Left ventricle myocardium inferior (tissue), 1 donor: Measurements from ENCODE around the gene SOX2. TPM values are rescaled to one million over a fixed set of nuclear protein-coding genes. Genes with fewer than 3 reads are reported as not detected.

Experiments used
- DNase-seq: peaks from one replicate; pipeline ENCODE4 v3.0.0-alpha.2; 2020
- H3K27ac ChIP-seq: fragments of 200-600 bp; replicated peaks from 2 replicates; pipeline ENCODE4 v1.8.0; 2021
- H3K27me3 ChIP-seq: fragments of 200-600 bp; 2 replicates; pipeline ENCODE4 v1.8.0; 2021; ENCODE audit warnings: low read depth
- H3K36me3 ChIP-seq: fragments of 200-600 bp; 2 replicates; pipeline ENCODE4 v1.8.0; 2021
- H3K4me1 ChIP-seq: fragments of 200-600 bp; 2 replicates; pipeline ENCODE4 v1.8.0; 2021
- H3K4me3 ChIP-seq: fragments of 200-600 bp; 2 replicates; pipeline ENCODE4 v1.8.0; 2021; ENCODE audit warnings: mild to moderate bottlenecking, moderate library complexity
- H3K9me3 ChIP-seq: fragments of 200-600 bp; replicated peaks from 2 replicates; pipeline ENCODE4 v1.8.0; 2021
- CTCF ChIP-seq: fragments of 200-600 bp; IDR thresholded peaks from 2 replicates; pipeline ENCODE4 v1.8.0; 2021; ENCODE audit warnings: antibody characterized with exemption, mild to moderate bottlenecking, borderline replicate concordance
- intact Hi-C: fragments of 100-400 bp; cut with micrococcal nuclease; formaldehyde crosslinking; loops from one replicate; pipeline ENCODE4 v1.11.0; 2022
- long read RNA-seq: library from polyadenylated mRNA; unstranded; transcript quantifications from one replicate; pipeline ENCODE4 v2.0.0, GENCODE V29; 2021
- total RNA-seq: library from RNA; stranded (reverse); fragmentation: NEBNext Ultra II Directional; extraction: Animal tissue kit (Norgen Biotek cat#: 25700); gene quantifications from one replicate; pipeline ENCODE4 v1.2.1, GENCODE V29; 2021
- donor health status: DM: no; HTN: yes; CAD: no; lungs with severe emphysema.

The SOX2 gene
- 0.16 TPM for total RNA-seq
- long read RNA-seq = 0 reads

DNA sequence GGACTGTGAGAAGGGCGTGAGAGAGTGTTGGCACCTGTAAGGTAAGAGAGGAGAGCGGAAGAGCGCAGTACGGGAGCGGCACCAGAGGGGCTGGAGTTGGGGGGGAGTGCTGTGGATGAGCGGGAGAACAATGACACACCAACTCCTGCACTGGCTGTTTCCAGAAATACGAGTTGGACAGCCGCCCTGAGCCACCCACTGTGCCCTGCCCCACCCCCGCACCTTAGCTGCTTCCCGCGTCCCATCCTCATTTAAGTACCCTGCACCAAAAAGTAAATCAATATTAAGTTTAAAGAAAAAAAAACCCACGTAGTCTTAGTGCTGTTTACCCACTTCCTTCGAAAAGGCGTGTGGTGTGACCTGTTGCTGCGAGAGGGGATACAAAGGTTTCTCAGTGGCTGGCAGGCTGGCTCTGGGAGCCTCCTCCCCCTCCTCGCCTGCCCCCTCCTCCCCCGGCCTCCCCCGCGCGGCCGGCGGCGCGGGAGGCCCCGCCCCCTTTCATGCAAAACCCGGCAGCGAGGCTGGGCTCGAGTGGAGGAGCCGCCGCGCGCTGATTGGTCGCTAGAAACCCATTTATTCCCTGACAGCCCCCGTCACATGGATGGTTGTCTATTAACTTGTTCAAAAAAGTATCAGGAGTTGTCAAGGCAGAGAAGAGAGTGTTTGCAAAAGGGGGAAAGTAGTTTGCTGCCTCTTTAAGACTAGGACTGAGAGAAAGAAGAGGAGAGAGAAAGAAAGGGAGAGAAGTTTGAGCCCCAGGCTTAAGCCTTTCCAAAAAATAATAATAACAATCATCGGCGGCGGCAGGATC lies at the start of gene SOX2:
Gene SOX2, plus strand, starts transcription at position 601 of the 811 bp plus-strand sequence. CDS start 436 bp downstream, outside the sequence.
- TF ChIP-seq CTCF = no peak
- no peaks in the 10 kb centered on the region for H3K9me3 ChIP-seq
- H3K36me3 ChIP-seq = no peaks in the 10 kb centered on the region
- intact Hi-C loops = no loop called here
- H3K27ac ChIP-seq = peak within 1 kb of the TSS; percentile 15
- DNase-seq = peak; percentile 35
- peak within 1 kb of the TSS; percentile 54 for H3K4me3 ChIP-seq
- H3K27me3 ChIP-seq = peaks cover 100% of the 10 kb centered on the region
- H3K4me1 ChIP-seq = peaks cover 34% of the 10 kb centered on the region

DNA sequence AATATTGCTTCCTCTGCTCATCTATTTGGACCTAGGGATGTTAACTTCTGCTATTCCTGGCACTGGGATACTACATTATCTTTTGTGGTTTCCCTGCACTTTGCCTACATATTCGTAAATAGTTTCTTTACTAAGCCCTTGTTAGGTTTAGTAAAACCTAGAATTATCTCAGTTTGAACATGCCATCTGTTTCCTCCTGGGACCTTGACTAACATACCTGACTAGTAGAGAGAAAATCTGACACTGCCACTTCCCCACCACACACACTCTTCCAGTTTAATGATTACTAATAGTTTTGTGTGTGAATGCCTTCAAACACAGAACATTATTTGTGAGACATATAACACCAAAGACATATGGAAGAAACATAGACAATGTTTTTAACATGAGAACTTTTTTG lies 28.2 kb upstream of the SOX2 start:
- TF ChIP-seq CTCF = no peak
- H3K4me3 ChIP-seq = no peak overlapping the region
- H3K27me3 ChIP-seq = peaks cover 18% of the 10 kb centered on the region
- H3K36me3 ChIP-seq = no peaks in the 10 kb centered on the region
- no peak overlapping the region for H3K27ac ChIP-seq
- intact Hi-C loops = no loop called here
- no peaks in the 10 kb centered on the region for H3K4me1 ChIP-seq
- peaks cover 8% of the 10 kb centered on the region for H3K9me3 ChIP-seq
- no peak for DNase-seq

- H3K4me3 ChIP-seq = no peak overlapping the region
- no peak for TF ChIP-seq CTCF
- H3K27me3 ChIP-seq = peaks cover 30% of the 10 kb centered on the region
- no peaks in the 10 kb centered on the region for H3K9me3 ChIP-seq
- no peak overlapping the region for H3K27ac ChIP-seq
- DNase-seq = no peak
- no peaks in the 10 kb centered on the region for H3K4me1 ChIP-seq
- H3K36me3 ChIP-seq = no peaks in the 10 kb centered on the region
- intact Hi-C loops = no loop called here
Observed at GRCh38 chr3:181687190-181687589, 24.5 kb upstream of the SOX2 start.

GRCh38 chr3:181687731-181688130 lies 24.0 kb upstream of the SOX2 start:
- Histone ChIP-seq H3K36me3 (no peaks in the 10 kb centered on the region), H3K9me3 (no peaks in the 10 kb centered on the region), H3K4me1 (no peaks in the 10 kb centered on the region), H3K27me3 (peaks cover 33% of the 10 kb centered on the region), H3K4me3 (no peak overlapping the region), H3K27ac (no peak overlapping the region)
- TF ChIP-seq CTCF = no peak
- DNase-seq = no peak
- intact Hi-C loops = no loop called here

GRCh38 chr3:181689546-181689945 lies 22.2 kb upstream of the SOX2 start:
- DNase-seq = no peak
- peaks cover 32% of the 10 kb centered on the region for H3K27me3 ChIP-seq
- H3K27ac ChIP-seq = no peak overlapping the region
- H3K4me3 ChIP-seq = no peak overlapping the region
- intact Hi-C loops = no loop called here
- H3K4me1 ChIP-seq = no peaks in the 10 kb centered on the region
- TF ChIP-seq CTCF = no peak
- no peaks in the 10 kb centered on the region for H3K9me3 ChIP-seq
- H3K36me3 ChIP-seq = no peaks in the 10 kb centered on the region
